Heart left ventricle (tissue), 16 donors: ENCODE results near the gene DGKB. TPM values are rescaled to one million over a fixed set of nuclear protein-coding genes. Genes with fewer than 3 reads are reported as not detected.

Experiments
- ATAC-seq, 4 donors: fragments of 200-7000 bp; cut with Tn5 transposase; one replicate each; pipeline ENCODE4 v1.9.1; 2020 to 2022; ENCODE audit warnings: moderate library complexity in 4 of 4, mild to moderate bottlenecking in 3 of 4, moderate number of reproducible peaks in 1 of 4
- DNase-seq, 5 donors: peaks; one replicate each; pipeline ENCODE4 v3.0.0-alpha.2; 2020
- H3K27ac ChIP-seq, 12 donors: fragments of 200-600 bp; sonication (generic) in 4 of 12; one replicate each; pipeline versions ENCODE4 v1.5.0 to v1.8.0; 2016 to 2022; ENCODE audit warnings: mild to moderate bottlenecking in 2 of 12
- H3K27me3 ChIP-seq, 9 donors: fragments of 200-600 bp; sonication (generic) in 2 of 9; one replicate each; pipeline versions ENCODE4 v1.5.1 to v1.8.0; 2016 to 2022; ENCODE audit warnings: mild to moderate bottlenecking in 3 of 9
- H3K36me3 ChIP-seq, 9 donors: fragments of 200-600 bp; sonication (generic) in 2 of 9; one replicate each; pipeline versions ENCODE4 v1.5.0 to v1.8.0; 2018 to 2022; ENCODE audit warnings: mild to moderate bottlenecking in 2 of 9
- H3K4me1 ChIP-seq, 12 donors: fragments of 200-600 bp; sonication (generic) in 4 of 12; one replicate each; pipeline versions ENCODE4 v1.5.0 to v1.8.0; 2016 to 2022; ENCODE audit warnings: mild to moderate bottlenecking in 3 of 12
- H3K4me3 ChIP-seq, 12 donors: fragments of 200-600 bp; sonication (generic) in 4 of 12; one replicate each; pipeline versions ENCODE4 v1.5.0 to v1.8.0; 2017 to 2022; ENCODE audit warnings: mild to moderate bottlenecking in 9 of 12, moderate library complexity in 4 of 12
- H3K9me3 ChIP-seq, 12 donors: fragments of 200-600 bp; sonication (generic) in 4 of 12; one replicate each; pipeline versions ENCODE4 v1.5.0 to v1.8.0; 2016 to 2022; ENCODE audit warnings: mild to moderate bottlenecking in 1 of 12
- CTCF ChIP-seq, 12 donors: fragments of 200-600 bp; sonication (generic) in 4 of 12; IDR thresholded peaks; one replicate each; pipeline versions ENCODE4 v1.5.0 to v1.8.0; 2018 to 2022; ENCODE audit warnings: antibody characterized with exemption in 12 of 12, mild to moderate bottlenecking in 5 of 12
- POLR2A ChIP-seq, 2 donors: fragments of 450-650 bp; IDR thresholded peaks; one replicate each; pipeline ENCODE4 v1.6.1; 2017; ENCODE audit warnings: antibody characterized with exemption in 2 of 2, mild to moderate bottlenecking in 2 of 2, moderate library complexity in 2 of 2
- WGBS, 4 donors: extraction: QIAGEN DNeasy Blood & Tissue Kit in 2 of 4; methylation state at CpG; one replicate each; pipeline versions ENCODE4 v1.1.5 to v1.1.7; 2013 to 2018; 5-methylcytosine and 5-hydroxymethylcytosine counted together
- intact Hi-C, 10 donors: fragments of 100-400 bp; cut with DNase I; formaldehyde crosslinking; loops; one replicate each; pipeline versions ENCODE4 v1.11.1 to v1.14.2; 2022
- polyA plus RNA-seq, 2 donors: library from polyadenylated mRNA; stranded (reverse); fragments of 200-250 nt; gene quantifications; one replicate each; pipeline ENCODE4 v1.2.3, GENCODE V29; 2013
- total RNA-seq, 9 donors: library from RNA; depleted of rRNA in 2 of 9; stranded (reverse); fragments of >200 nt in 2 of 9; fragmentation: NEBNext Ultra II Directional in 3 of 9; extraction: Animal tissue kit (Norgen Biotek cat#: 25700) in 3 of 9; gene quantifications; one replicate each; pipeline versions ENCODE4 v1.1.0 to v1.2.4, GENCODE V29; 2016 to 2023
- donor health status: ischemic (EF 13 %, LVEDD 7.1; RV severe dilation, severe dysfunction).
- donor health status: healthy with polysubstance abuse.
- donor health status: DM: no; HTN: yes; CAD: no.
- donor health status: DM: no; HTN: no; CAD: no.
- donor health status: ischemic (EF 25% LVEDD 6.9; RV normal size, moderate dysfunction).
- donor health status: ischemic (EF 25% LVEDD 5.7; RV mildly dilated, moderate dysfunction).
- donor health status: healthy.
- donor health status: DM: yes; HTN: yes; CAD: no.
- donor health status: ischemic (EF 35%, LVEDD 5.7; RV mildly dilated, moderate dysfunction).
- donor health status: nonischemic (EF 11% LVEDD 7.7; RV severe dilation, severe dysfunction).
- donor health status: DM: yes; HTN: yes; CAD: no.
- donor health status: PGD.
- donor health status: ischemic (EF 29% LVEDD 5.4; RV normal size, mild dysfunction).
- donor health status: nonischemic (EF 23%, LVEDD 6.1; RV moderate dilation, normal function).

Gene DGKB
- total and polyA plus RNA-seq, 11 donors = 0.08 to 1.6 (median 0.47) TPM; not detected in 1

GRCh38 chr7:14760730-14761478, 141.6 kb downstream of the DGKB start:
- H3K4me1 ChIP-seq = peaks cover 0 to 21% (median 9%) of the 10 kb centered on the region in 12 donors
- peak overlapping the region in 11 of 12 donors; percentile 11 to 74 (median 57) for H3K27ac ChIP-seq
- intact Hi-C loops = loop anchor here in 2 of 10 donors (5.0 to 10.0 kb wide), 3 partner anchors 66 to 154 kb away; no protein-coding TSS in a partner anchor
- no peaks in the 10 kb centered on the region for H3K9me3 ChIP-seq
- TF ChIP-seq CTCF (IDR thresholded peaks at IDR 0.05) = no peak
- TF ChIP-seq POLR2A (IDR thresholded peaks at IDR 0.05) = no peak
- no peak for ATAC-seq
- DNase-seq = no peak
- H3K4me3 ChIP-seq = no peak overlapping the region
- WGBS, 4 donors = 55 to 62% (median 58%) methylated on average over 3 of the region's 3 CpGs
- no peaks in the 10 kb centered on the region for H3K36me3 ChIP-seq
- no peaks in the 10 kb centered on the region for H3K27me3 ChIP-seq

- Histone ChIP-seq H3K36me3 (no peaks in the 10 kb centered on the region), H3K4me1 (peaks cover 0 to 21% (median 9%) of the 10 kb centered on the region in 12 donors), H3K9me3 (no peaks in the 10 kb centered on the region), H3K27me3 (no peaks in the 10 kb centered on the region), H3K27ac (no peak overlapping the region), H3K4me3 (no peak overlapping the region)
- TF ChIP-seq CTCF (IDR thresholded peaks at IDR 0.05) = no peak
- TF ChIP-seq POLR2A (IDR thresholded peaks at IDR 0.05) = no peak
- DNase-seq (no peak), ATAC-seq (no peak)
- 88 to 92% (median 89%) methylated on average over 5 of the region's 5 CpGs for WGBS, 4 donors
- intact Hi-C loops = loop anchor here in 2 of 10 donors (5.0 to 10.0 kb wide), 3 partner anchors 68 to 155 kb away; no protein-coding TSS in a partner anchor
Observed at GRCh38 chr7:14759785-14760184, 142.8 kb downstream of the DGKB start.

- DNase-seq = no peak
- ATAC-seq = no peak
- Histone ChIP-seq H3K4me1 (no peaks in the 10 kb centered on the region), H3K27ac (no peak overlapping the region), H3K27me3 (no peaks in the 10 kb centered on the region), H3K4me3 (no peak overlapping the region), H3K9me3 (no peaks in the 10 kb centered on the region), H3K36me3 (no peaks in the 10 kb centered on the region)
- WGBS, 4 donors = 36 to 64% (median 51%) methylated on average over 1 of the region's 1 CpG
- intact Hi-C loops = no loop called here
- TF ChIP-seq POLR2A (IDR thresholded peaks at IDR 0.05) (no peak), CTCF (IDR thresholded peaks at IDR 0.05) (no peak)
Observed at GRCh38 chr7:14754631-14755030, 147.9 kb downstream of the DGKB start.

GRCh38 chr7:14752301-14752700, 150.2 kb downstream of the DGKB start:
- no peak for ATAC-seq
- no peak for DNase-seq
- no peaks in the 10 kb centered on the region for H3K9me3 ChIP-seq
- WGBS, 4 donors = 52 to 72% (median 59%) methylated on average over 3 of the region's 3 CpGs
- intact Hi-C loops = no loop called here
- H3K27me3 ChIP-seq = no peaks in the 10 kb centered on the region
- H3K36me3 ChIP-seq = no peaks in the 10 kb centered on the region
- H3K4me1 ChIP-seq = peaks cover 0 to 3% (median 0%) of the 10 kb centered on the region in 12 donors
- TF ChIP-seq POLR2A (IDR thresholded peaks at IDR 0.05) (no peak), CTCF (IDR thresholded peaks at IDR 0.05) (no peak)
- no peak overlapping the region for H3K4me3 ChIP-seq
- H3K27ac ChIP-seq = no peak overlapping the region
